SH-SY5Y (cell line): Measurements from ENCODE around the gene ZNF232.

ENCODE experiments used
- GATA2 ChIP-seq: IDR thresholded peaks from 2 replicates; pipeline ENCODE4 v1.6.1; 2011; ENCODE audit warnings: mild to moderate bottlenecking, low read depth, low read length
- GATA3 ChIP-seq: IDR thresholded peaks from 2 replicates; pipeline ENCODE4 v1.6.1; 2011; ENCODE audit warnings: low read depth, mild to moderate bottlenecking, low read length, moderate library complexity

The ZNF232 gene

DNA sequence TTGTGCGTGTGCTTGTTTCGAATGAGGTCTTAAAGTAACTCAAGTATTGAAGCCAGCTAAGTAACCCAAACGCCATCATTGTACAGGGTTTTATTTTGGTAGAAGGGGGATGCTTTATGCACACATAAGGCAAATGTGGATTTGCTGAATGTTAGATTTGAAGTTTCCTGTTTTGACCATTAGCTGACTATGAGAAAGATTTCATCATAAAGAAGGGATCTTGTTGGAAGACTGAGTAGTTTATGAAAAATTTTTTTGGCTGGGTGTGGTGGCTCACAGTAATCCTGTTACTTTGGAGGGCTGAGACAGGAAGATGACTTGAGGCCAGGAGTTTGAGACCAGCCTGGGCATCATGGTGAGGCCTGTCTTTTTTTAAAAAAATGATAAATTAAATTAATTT, 43.4 kb downstream of the ZNF232 start:
- TF ChIP-seq GATA3 = no peak
- TF ChIP-seq GATA2 = no peak

DNA sequence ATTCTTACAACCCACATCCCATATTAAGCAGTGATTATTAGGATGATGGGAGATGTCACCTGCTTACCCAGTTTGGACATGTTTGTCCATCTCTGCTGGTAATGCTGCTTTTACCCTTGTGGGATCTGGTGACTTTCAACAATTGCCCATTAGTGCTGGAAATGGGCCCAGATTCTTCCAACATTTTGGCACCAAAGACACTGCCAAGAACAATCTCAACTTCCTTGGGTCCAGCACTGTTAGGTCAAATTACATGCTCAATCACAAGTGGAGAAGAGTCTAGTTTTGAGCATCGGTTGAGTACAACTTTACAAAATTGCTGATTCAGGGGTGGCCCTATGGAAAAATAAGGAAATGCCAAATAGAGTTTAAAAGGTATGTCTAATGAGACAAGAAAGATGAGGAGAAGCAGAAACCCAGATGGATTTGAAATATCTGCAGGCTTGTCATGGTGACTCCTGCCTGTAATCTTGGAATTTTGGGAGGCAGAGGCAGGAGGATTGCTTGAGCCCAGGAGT, 46.4 kb downstream of the ZNF232 start:
- TF ChIP-seq GATA2 (no peak), GATA3 (no peak)
